HG02885 (cell line): Measurements from ENCODE around the gene DTD1.
"Not testable (repeated sequence)": the region's sequence is repeated elsewhere in the genome, so short reads cannot be mapped to it uniquely, and the experiment has no call there.

Experiments
- ATAC-seq: cut with Tn5 transposase; IDR thresholded peaks from one replicate; pipeline ENCODE4 v1.9.1; 2021; ENCODE audit warnings: mild to moderate bottlenecking; ENCODE audit not compliant: unreplicated experiment, poor library complexity

Gene DTD1

GRCh38 chr20:18737140-18737539, 149.3 kb downstream of the DTD1 start:
- no peak for ATAC-seq

GRCh38 chr20:18738055-18738454, 150.2 kb downstream of the DTD1 start:
- no peak for ATAC-seq

DNA sequence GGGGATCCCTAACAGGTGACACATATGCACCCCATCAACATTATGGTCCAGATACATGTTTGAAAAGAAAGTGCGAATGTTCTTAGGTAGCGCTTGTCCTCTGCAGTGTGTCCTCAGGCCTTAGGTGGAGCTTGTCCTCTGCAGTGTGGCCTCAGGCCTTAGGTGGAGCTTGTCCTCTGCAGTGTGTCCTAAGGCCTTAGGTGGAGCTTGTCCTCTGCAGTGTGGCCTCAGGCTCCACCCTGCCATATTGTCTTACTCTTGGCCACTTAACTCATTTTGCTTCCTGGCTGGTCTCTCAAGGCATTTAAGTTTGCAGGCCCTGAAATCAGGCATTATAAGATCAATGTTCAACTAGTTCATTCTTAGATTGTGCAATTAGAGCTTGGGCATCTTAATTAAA, 151.0 kb downstream of the DTD1 start:
- ATAC-seq, result no peak

- ATAC-seq, result no peak
Observed at GRCh38 chr20:18739751-18740166, 151.9 kb downstream of the DTD1 start.

DNA sequence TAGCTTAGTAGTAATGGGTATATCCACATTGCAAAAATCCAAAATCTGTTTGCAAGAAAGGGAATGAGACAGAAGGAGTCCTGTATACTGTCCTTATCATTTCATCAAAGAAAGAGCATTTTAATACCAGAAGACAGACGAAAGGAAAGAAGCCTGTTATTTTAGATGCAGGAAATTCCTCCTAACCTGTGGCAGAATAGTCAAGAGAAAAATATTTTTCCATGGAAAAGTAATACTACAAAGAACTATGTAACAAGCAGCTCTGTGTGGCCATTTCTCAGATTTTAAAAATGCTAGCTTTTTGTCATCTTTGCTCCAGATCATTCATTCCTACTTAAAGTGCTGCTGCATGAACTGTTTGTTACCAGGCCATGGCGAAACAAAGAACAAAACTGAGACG, 152.9 kb downstream of the DTD1 start:
- ATAC-seq, result no peak

DNA sequence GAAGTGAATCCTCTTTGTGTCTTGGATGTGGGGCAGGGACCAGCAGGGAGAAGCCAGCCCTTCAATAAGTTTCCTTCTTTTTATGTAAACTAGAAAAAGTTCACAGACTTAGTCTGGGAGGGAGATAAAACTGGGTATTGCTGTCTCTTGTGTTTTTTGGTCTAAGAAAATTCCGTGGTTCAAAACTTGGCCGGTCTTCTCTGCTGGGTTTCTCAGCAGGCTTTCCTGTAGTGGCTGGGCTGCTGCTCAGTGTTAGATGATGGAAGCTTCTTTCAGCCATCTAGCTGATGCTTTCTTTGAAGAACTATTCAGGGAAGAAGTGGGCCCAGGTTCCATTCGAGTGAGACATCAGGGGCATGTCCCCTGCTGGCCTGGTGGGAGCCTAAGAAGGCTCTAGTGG, 155.0 kb downstream of the DTD1 start:
- ATAC-seq, result no peak

DNA sequence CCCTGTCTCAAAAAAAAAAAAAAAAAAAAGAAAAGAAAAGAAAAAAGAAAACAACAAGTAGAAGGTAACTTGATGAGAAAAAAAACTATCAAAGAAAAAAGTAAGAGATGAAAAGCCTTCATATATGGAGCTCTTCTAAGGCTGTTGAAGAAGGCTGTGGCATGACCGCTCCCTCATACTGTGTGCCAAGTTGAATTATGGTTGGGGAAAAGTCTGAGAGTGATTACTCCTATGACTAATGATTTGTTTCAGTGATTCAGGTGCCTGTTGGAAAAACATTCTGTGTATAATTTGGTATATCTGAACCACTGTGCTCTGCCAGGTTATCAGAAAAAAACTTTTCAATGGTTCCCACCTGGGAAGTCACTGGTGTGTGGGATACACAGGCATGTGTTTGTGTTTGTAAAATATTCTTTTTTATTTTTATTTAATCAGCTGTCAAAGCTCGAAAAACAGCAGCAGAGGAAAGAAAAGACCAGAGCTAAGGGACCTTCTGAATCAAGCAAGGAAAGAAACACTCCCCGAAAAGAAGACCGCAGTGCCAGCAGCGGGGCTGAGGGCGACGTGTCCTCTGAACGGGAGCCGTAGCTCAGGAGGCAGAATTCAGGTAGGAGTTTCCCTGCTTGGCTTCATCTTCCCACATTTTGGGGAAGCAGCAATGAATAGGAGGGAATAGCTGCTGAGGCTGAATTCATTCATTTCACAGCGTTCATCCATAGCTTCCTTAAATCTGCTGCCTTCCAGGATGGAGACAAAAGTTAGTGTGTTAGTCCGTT, 156.0 kb downstream of the DTD1 start:
- no peak for ATAC-seq

DNA sequence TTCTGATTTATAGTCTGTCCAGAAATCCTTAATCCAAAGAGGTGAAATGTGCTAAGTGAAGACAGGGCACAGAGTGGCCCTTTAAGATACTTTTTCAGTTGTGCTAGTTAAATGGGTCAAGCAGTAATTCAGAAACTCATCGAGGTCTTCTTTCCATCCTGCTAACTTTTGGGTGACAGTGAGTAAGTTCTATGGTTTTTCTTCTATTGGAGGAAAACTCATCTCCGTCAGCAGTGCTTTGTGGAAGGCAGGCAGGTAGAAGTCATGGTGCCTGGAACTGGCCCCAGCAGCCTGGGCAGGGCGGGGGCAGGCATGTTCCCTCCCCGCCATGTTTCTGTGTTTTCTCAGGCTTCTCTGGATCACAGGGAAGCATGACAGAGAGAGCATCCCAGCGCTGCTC, 159.2 kb downstream of the DTD1 start:
- ATAC-seq, result no peak

GRCh38 chr20:18748987-18749386, 161.1 kb downstream of the DTD1 start:
- ATAC-seq, result no peak

DNA sequence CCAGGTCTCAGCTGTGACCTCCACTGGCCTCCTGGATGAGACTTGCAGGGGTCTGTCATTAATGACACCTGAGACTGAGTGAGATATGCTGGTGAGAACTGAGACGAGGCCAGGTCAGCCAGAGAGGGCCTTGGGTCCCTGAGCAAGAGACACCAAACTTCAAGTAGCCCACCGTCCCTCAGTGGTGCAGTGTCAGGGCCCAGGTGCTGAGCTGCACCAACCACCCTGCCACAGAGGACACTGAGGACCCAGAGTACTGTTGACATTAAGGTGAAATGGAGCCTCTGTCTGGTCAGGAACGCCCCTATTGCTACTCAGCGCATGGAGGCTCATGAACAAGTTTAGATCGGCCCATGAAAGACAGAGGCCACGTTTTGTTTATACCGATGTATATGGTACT, 161.7 kb downstream of the DTD1 start:
- ATAC-seq, result no peak

DNA sequence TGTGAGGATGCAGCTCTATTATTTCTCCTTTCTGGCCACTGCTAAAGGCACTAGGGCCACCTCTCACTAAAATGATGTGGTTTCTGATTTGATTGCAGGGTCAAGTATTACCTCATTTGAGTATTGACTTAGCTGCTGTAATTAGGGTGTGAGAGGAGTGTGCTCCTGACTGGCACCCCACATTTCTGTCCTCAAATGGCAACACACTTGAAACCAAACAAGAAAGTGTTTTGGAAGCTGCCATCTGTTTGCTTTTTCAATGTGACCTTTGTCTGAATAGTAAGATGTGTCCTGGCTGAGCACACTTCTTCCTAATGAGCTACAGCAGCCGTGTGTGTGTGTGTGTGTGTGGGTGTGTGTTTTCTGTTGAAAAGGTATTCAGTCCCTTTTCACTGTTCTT, 162.9 kb downstream of the DTD1 start:
- ATAC-seq, result no peak

GRCh38 chr20:18754030-18754652, 166.3 kb downstream of the DTD1 start:
- ATAC-seq, result peak; percentile 97

GRCh38 chr20:18754653-18755045, 166.8 kb downstream of the DTD1 start:
- no peak for ATAC-seq

GRCh38 chr20:18760852-18761251, 173.0 kb downstream of the DTD1 start:
- not testable (repeated sequence) for ATAC-seq

- ATAC-seq, result no peak
Observed at GRCh38 chr20:18767676-18768075, 179.8 kb downstream of the DTD1 start.

GRCh38 chr20:18773566-18773965, 185.7 kb downstream of the DTD1 start:
- no peak for ATAC-seq

DNA sequence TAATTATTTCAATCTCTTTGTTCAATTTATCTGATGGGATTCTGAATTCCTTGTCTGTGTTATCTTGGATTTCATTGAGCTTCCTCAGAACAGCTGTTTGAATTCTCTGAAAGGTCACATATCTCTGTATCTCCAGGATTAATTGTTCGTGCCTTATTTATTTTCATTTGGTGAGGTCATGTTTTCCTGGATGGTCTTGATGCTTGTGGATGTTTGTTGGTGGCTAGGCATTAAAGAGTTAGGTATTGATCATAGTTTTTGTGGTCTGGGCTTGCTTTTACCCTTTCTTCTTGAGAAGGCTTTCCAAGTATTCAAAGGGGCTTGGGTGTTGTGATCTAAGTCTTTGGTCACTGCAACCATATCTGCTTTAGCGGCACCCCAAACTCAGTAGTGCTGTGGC, 186.4 kb downstream of the DTD1 start:
- ATAC-seq, result no peak

DNA sequence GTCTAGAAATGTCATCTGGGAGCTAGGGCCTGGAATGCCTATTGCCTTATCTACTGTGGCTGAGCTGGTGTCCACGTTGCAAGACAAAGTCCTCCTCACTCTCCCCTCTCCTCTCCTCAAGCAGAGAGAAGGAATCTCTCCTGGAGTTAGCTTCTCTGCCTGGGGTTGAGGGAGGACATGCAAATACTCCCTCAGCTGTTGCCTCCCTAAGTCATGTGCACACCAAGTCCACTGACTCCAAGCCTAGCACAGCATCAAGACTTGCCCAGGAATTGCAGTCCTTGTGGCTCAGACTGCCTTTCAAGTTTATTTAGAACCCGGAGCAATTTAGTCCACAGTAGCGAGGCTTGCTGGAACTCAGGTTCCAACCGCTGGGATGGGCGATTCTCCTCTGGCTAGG, 187.8 kb downstream of the DTD1 start:
- no peak for ATAC-seq

GRCh38 chr20:18778690-18779392, 191.0 kb downstream of the DTD1 start:
- ATAC-seq, result no peak

DNA sequence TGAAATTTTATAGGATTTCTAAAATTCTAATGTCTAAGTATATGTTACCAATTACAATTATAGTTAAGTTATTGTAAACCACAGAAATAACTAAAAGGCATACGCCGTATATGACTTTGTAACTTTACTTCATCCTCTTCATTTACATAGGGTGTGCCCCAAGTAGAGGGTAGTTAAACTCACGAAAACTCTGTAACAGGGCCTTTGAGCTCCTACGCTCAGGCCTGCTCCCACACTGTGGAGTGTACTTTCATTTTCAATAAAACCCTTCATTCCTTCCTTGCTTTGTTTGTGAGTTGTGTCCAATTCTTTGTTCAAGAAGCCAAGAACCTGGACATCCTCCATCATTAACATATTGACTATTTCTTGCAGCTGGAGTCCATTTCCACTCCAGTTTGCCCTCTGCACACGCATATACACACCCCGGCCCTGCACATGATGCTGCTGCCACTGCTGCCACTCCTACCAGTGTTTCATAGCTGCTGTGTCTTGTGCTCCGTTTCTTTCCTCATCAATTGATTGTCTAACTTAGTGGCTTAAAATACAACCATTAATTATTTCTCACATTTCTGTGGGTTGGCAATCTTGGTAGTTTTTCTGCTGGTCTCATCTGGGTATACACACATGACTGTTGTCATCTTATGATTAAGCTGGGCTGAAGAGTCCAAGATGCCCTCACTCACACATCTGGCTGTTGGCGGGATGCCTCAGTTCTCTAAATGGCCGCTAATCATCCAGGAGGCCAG, 192.7 kb downstream of the DTD1 start:
- no peak for ATAC-seq

GRCh38 chr20:18781509-18781908, 193.7 kb downstream of the DTD1 start:
- ATAC-seq, result no peak
